Lung (tissue), 12 donors: ENCODE measurements around the gene KRT7. TPM values are rescaled to one million over a fixed set of nuclear protein-coding genes. Genes with fewer than 3 reads are reported as not detected.
"Not testable (repeated sequence)": the region's sequence is repeated elsewhere in the genome, so short reads cannot be mapped to it uniquely, and the experiment has no call there.

ENCODE experiments used
- ATAC-seq: fragments of 200-7000 bp; cut with Tn5 transposase; one replicate; pipeline ENCODE4 v1.9.1; 2020; ENCODE audit warnings: moderate number of reproducible peaks; ENCODE audit not compliant: insufficient read depth, low FRiP score
- DNase-seq, 3 donors: peaks; one replicate each; pipeline ENCODE4 v3.0.0-alpha.2; 2013 to 2017
- H3K27ac ChIP-seq, 2 donors: one replicate each; pipeline ENCODE4 v1.5.1; 2013; ENCODE audit warnings: mild to moderate bottlenecking in 2 of 2, moderate library complexity in 2 of 2, control low read depth in 1 of 2, inconsistent platforms in 1 of 2, low read depth in 1 of 2, low read length in 1 of 2
- H3K27me3 ChIP-seq, 3 donors: one replicate each; pipeline ENCODE4 v1.5.1; 2013; ENCODE audit warnings: low read length in 2 of 3; ENCODE audit not compliant: control insufficient read depth in 3 of 3, insufficient read depth in 3 of 3
- H3K36me3 ChIP-seq, 4 donors: one replicate each; pipeline ENCODE4 v1.5.1; 2013; ENCODE audit warnings: low read length in 4 of 4, mild to moderate bottlenecking in 1 of 4, moderate library complexity in 1 of 4; ENCODE audit not compliant: control insufficient read depth in 4 of 4, insufficient read depth in 4 of 4
- H3K4me1 ChIP-seq, 5 donors: one replicate each; pipeline ENCODE4 v1.5.1; 2013; ENCODE audit warnings: low read length in 5 of 5, mild to moderate bottlenecking in 2 of 5, moderate library complexity in 1 of 5; ENCODE audit not compliant: control insufficient read depth in 5 of 5, insufficient read depth in 5 of 5
- H3K4me3 ChIP-seq: one replicate; pipeline ENCODE4 v1.5.1; 2013; ENCODE audit warnings: mild to moderate bottlenecking, control low read depth, moderate library complexity
- H3K9ac ChIP-seq, 2 donors: one replicate each; pipeline ENCODE4 v1.5.1; 2013; ENCODE audit warnings: low read length in 2 of 2, control low read depth in 1 of 2; ENCODE audit not compliant: insufficient read depth in 1 of 2
- H3K9me3 ChIP-seq, 4 donors: one replicate each; pipeline ENCODE4 v1.5.1; 2013; ENCODE audit warnings: low read length in 3 of 4, mild to moderate bottlenecking in 1 of 4, moderate library complexity in 1 of 4; ENCODE audit not compliant: control insufficient read depth in 4 of 4, insufficient read depth in 3 of 4
- WGBS, 2 donors: extraction: QIAGEN DNeasy Blood & Tissue Kit; methylation state at CpG; one replicate each; pipeline ENCODE4 v1.1.7; 2013; 5-methylcytosine and 5-hydroxymethylcytosine counted together
- polyA plus RNA-seq, 2 donors: library from polyadenylated mRNA; stranded (reverse); fragments of 200-250 nt; gene quantifications; one replicate each; pipeline ENCODE4 v1.2.1, GENCODE V29; 2013
- total RNA-seq, 2 donors: library from RNA; depleted of rRNA in 1 of 2; stranded (reverse); fragments of >200 nt in 1 of 2; gene quantifications; one replicate each; pipeline ENCODE4 v1.2.1, GENCODE V29; 2014 to 2021
- TF ChIP-seq, protein P1 (sequence below): IDR thresholded peaks from 2 replicates; pipeline ENCODE4 v1.5.1; 2012; ENCODE audit warnings: mild to moderate bottlenecking; ENCODE audit errors: control extremely low read depth, extremely low read depth
- donor health status: control.
- donor health status: control.
- donor health status: Bipolar disorder and iron deficiency.
- donor health status: healthy.
- donor health status: DM: yes; HTN: yes; CAD: no.

The KRT7 gene
- total and polyA plus RNA-seq, 4 donors, result 33.6 to 1,415 (median 1,306) TPM

DNA sequence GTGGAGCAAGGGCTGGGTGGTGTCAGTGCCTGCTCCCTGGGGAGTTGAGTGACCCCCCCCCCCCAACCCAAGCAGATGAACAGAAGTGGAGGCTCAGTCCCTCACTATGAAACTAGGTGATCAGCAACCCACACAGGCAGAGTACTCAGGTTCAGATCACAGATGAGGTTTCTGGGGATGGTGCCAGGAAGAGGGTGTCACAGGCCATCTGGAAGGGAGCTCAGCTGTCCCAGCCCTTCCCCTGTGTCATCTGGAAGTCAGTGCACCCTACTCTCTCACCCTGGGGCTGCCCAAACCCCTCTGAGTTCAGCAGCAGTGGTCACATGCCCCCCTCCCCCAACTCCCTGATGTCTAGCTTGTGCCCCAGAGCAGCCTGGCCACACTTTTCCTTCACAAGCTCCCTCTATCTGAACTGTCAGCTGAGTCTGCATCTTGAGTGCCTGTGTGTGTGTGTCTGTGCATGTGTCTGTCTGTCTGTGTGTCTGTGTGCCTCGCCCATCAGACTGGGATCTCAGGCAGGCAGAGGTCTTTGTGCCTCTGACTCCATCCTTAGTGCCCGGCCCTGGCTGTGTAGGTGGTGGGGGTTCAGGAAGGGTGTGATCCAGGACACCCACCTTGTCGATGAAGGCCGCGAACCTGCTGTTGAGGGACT, 57.6 kb downstream of the KRT7 start:
- not testable (repeated sequence) for H3K9ac ChIP-seq, H3K27ac ChIP-seq, H3K4me3 ChIP-seq, H3K36me3 ChIP-seq, H3K9me3 ChIP-seq, ATAC-seq, DNase-seq, H3K4me1 ChIP-seq
- peaks cover 6 to 32% (median 23%) of the 10 kb centered on the region in 3 donors for H3K27me3 ChIP-seq
- no CpG with 5 or more reads among the region's 5 CpGs for whole genome bisulfite sequencing, 2 donors

DNA sequence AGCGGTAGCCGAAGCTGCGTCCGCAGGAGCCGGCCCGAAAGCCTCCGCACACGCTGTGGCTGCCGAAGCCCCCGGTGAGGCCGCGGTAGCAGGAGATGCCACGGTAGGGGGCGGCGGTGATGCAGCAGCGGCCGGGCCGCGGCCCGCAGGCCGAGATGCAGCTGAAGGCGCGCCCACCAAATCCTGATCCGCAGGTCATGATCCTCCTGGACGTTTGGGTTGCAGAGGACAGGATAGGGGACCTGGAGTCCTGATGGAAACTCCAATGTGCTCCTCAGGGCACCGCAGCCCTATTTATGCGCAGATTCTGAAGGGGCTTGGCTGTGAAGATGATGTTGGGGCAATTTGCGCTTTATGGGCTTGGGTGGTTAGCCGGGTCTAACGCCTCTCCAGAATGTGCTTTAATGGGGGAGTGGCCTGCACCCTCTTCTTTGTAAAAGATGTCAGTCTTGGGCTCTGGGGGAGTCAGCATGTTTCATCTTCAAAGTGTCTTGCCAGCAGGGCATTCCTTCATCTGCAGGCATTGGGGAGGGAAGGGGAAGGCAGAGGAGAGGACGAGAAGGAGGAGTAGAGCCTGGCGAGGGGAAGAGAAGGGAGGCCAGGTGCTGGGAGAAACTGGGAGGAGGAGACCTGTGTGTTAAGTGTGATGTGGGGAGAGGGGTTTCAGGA, 58.4 kb downstream of the KRT7 start, which contains the start of gene KRT81:
TSS of gene KRT81 (minus strand) at position 268 of the 669 bp plus-strand sequence. CDS start at position 199, 69 bp downstream.
- peaks cover 6 to 32% (median 23%) of the 10 kb centered on the region in 3 donors for H3K27me3 ChIP-seq
- no peak for DNase-seq
- peaks cover 0 to 3% (median 0%) of the 10 kb centered on the region in 5 donors for H3K4me1 ChIP-seq

DNA sequence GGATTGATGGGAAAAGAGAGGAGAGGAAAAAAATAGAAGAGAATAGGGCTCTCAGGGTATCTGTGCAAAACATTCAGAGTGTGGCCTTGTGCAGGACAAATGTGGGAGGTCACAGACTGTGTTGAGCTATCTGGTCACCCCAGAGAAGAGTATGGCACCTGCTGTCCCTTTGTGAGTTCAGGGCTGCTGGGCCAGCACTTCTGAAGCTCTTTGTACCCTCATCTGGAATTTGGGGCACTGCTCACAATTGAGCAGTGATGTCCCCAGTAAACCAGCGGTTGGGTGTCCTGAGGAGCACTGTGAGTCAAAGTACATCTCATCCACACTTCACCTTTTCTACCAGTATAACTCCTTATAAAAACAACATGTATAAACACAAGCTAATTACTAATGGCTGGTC, 60.9 kb downstream of the KRT7 start:
- TF ChIP-seq, protein P1, sequence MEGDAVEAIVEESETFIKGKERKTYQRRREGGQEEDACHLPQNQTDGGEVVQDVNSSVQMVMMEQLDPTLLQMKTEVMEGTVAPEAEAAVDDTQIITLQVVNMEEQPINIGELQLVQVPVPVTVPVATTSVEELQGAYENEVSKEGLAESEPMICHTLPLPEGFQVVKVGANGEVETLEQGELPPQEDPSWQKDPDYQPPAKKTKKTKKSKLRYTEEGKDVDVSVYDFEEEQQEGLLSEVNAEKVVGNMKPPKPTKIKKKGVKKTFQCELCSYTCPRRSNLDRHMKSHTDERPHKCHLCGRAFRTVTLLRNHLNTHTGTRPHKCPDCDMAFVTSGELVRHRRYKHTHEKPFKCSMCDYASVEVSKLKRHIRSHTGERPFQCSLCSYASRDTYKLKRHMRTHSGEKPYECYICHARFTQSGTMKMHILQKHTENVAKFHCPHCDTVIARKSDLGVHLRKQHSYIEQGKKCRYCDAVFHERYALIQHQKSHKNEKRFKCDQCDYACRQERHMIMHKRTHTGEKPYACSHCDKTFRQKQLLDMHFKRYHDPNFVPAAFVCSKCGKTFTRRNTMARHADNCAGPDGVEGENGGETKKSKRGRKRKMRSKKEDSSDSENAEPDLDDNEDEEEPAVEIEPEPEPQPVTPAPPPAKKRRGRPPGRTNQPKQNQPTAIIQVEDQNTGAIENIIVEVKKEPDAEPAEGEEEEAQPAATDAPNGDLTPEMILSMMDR, result no peak
- ATAC-seq, result no peak
- no peaks in the 10 kb centered on the region for H3K9me3 ChIP-seq
- WGBS, 2 donors, result 91 to 95% methylated on average over 1 of the region's 1 CpG
- no peak overlapping the region for H3K4me3 ChIP-seq
- H3K36me3 ChIP-seq, result no peaks in the 10 kb centered on the region
- peaks cover 6 to 39% (median 26%) of the 10 kb centered on the region in 3 donors for H3K27me3 ChIP-seq
- DNase-seq, result no peak
- no peak overlapping the region for H3K27ac ChIP-seq
- peaks cover 0 to 1% (median 0%) of the 10 kb centered on the region in 5 donors for H3K4me1 ChIP-seq
- no peak overlapping the region for H3K9ac ChIP-seq

More for the DNA sequence above, 58.4 kb downstream of the KRT7 start, which contains the start of gene KRT81:
- Histone ChIP-seq H3K4me3 (no peak within 1 kb of the TSS), H3K27ac (no peak within 1 kb of the TSS), H3K36me3 (no peaks in the 10 kb centered on the region), H3K9ac (no peak within 1 kb of the TSS), H3K9me3 (no peaks in the 10 kb centered on the region)
- ATAC-seq, result no peak
- TF ChIP-seq, protein P1, result no peak
- WGBS, 2 donors, result 59 to 72% methylated on average over 22 to 24 of the region's 32 CpGs

DNA sequence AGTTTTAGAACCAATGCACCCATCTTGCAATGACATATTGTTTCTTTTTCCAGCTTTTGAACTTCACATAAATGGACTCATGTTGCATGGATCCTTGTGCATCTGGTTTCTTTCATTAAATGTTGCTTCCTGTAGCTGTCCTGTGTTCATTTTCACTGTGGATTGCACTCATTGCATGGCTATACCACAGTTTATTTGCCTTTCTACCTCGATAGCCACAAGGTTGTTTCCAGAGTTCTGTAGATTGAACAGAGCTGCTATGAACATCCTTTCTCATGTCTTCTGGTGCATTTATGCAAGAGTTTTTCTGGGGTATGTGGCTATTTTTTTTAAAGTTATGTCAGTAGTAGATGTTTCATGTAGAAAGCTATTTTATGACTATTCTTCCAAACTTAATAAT, 61.8 kb downstream of the KRT7 start:
- Histone ChIP-seq H3K27me3 (peaks cover 6 to 43% (median 26%) of the 10 kb centered on the region in 3 donors), H3K9me3 (no peaks in the 10 kb centered on the region), H3K4me1 (peaks cover 0 to 1% (median 0%) of the 10 kb centered on the region in 5 donors), H3K36me3 (no peaks in the 10 kb centered on the region), H3K27ac (no peak overlapping the region), H3K4me3 (no peak overlapping the region), H3K9ac (no peak overlapping the region)
- TF ChIP-seq, protein P1, result no peak
- ATAC-seq, result no peak
- 42 to 43% methylated on average over 1 of the region's 1 CpG for WGBS, 2 donors
- no peak for DNase-seq
